Measurements from ENCODE around the gene SF3B2. TPM values are rescaled to one million over a fixed set of nuclear protein-coding genes. Genes with fewer than 3 reads are reported as not detected.
"Not testable (repeated sequence)": the region's sequence is repeated elsewhere in the genome, so short reads cannot be mapped to it uniquely, and the experiment has no call there.

Gene SF3B2
- total RNA-seq, 2 experiments from 2014 or later, result 231 to 246 TPM

GRCh38 chr11:66078949-66079348, 26.8 kb downstream of the SF3B2 start:
- peaks cover 22% of the 10 kb centered on the region for H3K36me3 Mint-ChIP-seq
- POLR2A ChIA-PET, result interaction anchor here (0.6 kb wide), 1 partner anchor 40 kb away, joined by 4 read pairs; no protein-coding TSS in a partner anchor
- not testable (repeated sequence) for ATAC-seq (ENCODE audit: low read depth)

GRCh38 chr11:66080055-66080817, 28.1 kb downstream of the SF3B2 start:
- POLR2A ChIA-PET, result interaction anchor here (0.9 to 2.1 kb wide), 8 partner anchors 9 to 192 kb away, joined by 3 to 36 read pairs (median 5); partner anchors contain the start of genes FIBP, PACS1 and SF3B2
- Mint-ChIP-seq H3K27ac (peak overlapping the region; percentile 99), H3K36me3 (peaks cover 16% of the 10 kb centered on the region), H3K4me3 (peak overlapping the region; percentile 91), H3K4me1 (peaks cover 58% of the 10 kb centered on the region), H3K27me3 (no peaks in the 10 kb centered on the region), H3K9me3 (no peaks in the 10 kb centered on the region)
- peak; percentile 35 for ATAC-seq (ENCODE audit: low read depth)
- DNase-seq, result no peak

More at GRCh38 chr11:66078949-66079348, 26.8 kb downstream of the SF3B2 start:
- not testable (repeated sequence) for DNase-seq, H3K27me3 Mint-ChIP-seq, H3K9me3 Mint-ChIP-seq, H3K27ac Mint-ChIP-seq, H3K4me3 Mint-ChIP-seq
- H3K4me1 Mint-ChIP-seq, result peaks cover 58% of the 10 kb centered on the region

GRCh38 chr11:66081505-66081904, 29.3 kb downstream of the SF3B2 start:
- Mint-ChIP-seq H3K9me3 (no peaks in the 10 kb centered on the region), H3K36me3 (peaks cover 15% of the 10 kb centered on the region), H3K4me1 (peaks cover 57% of the 10 kb centered on the region), H3K4me3 (peak overlapping the region; percentile 91), H3K27ac (peak overlapping the region; percentile 99), H3K27me3 (no peaks in the 10 kb centered on the region)
- peak; percentile 97 for ATAC-seq (ENCODE audit: low read depth)
- peak; percentile 63 for DNase-seq
- POLR2A ChIA-PET, result interaction anchor here (0.5 to 2.1 kb wide), 11 partner anchors 10 to 581 kb away, joined by 3 to 36 read pairs (median 5); partner anchors contain the start of genes FIBP, PACS1 and SF3B2

- Mint-ChIP-seq H3K27ac (no peak overlapping the region), H3K27me3 (no peaks in the 10 kb centered on the region), H3K4me3 (no peak overlapping the region), H3K9me3 (no peaks in the 10 kb centered on the region), H3K36me3 (peaks cover 7% of the 10 kb centered on the region), H3K4me1 (peaks cover 56% of the 10 kb centered on the region)
- POLR2A ChIA-PET, result interaction anchor here (1.0 kb wide), 1 partner anchor 43 kb away, joined by 3 read pairs; no protein-coding TSS in a partner anchor
- ATAC-seq (ENCODE audit: low read depth) (no peak), DNase-seq (no peak)
Measured at GRCh38 chr11:66082946-66083698, 31.0 kb downstream of the SF3B2 start.

- peak overlapping the region; percentile 47 for H3K27ac Mint-ChIP-seq
- DNase-seq, result no peak
- no peak for ATAC-seq (ENCODE audit: low read depth)
- H3K27me3 Mint-ChIP-seq, result no peaks in the 10 kb centered on the region
- POLR2A ChIA-PET, result no interaction called here
- no peak overlapping the region for H3K4me3 Mint-ChIP-seq
- H3K36me3 Mint-ChIP-seq, result peaks cover 5% of the 10 kb centered on the region
- peaks cover 52% of the 10 kb centered on the region for H3K4me1 Mint-ChIP-seq
- no peaks in the 10 kb centered on the region for H3K9me3 Mint-ChIP-seq
Measured at GRCh38 chr11:66083767-66084166, 31.6 kb downstream of the SF3B2 start.

- no peaks in the 10 kb centered on the region for H3K27me3 Mint-ChIP-seq
- H3K36me3 Mint-ChIP-seq, result peaks cover 10% of the 10 kb centered on the region
- no peak overlapping the region for H3K27ac Mint-ChIP-seq
- H3K4me3 Mint-ChIP-seq, result no peak overlapping the region
- H3K9me3 Mint-ChIP-seq, result no peaks in the 10 kb centered on the region
- peaks cover 44% of the 10 kb centered on the region for H3K4me1 Mint-ChIP-seq
- ATAC-seq (ENCODE audit: low read depth) (no peak), DNase-seq (no peak)
- POLR2A ChIA-PET, result interaction anchor here (0.6 to 1.5 kb wide), 3 partner anchors 11 to 44 kb away, joined by 3 to 5 read pairs (median 3); no protein-coding TSS in a partner anchor
Measured at GRCh38 chr11:66084821-66085475, 32.8 kb downstream of the SF3B2 start.

- Mint-ChIP-seq H3K27me3 (no peaks in the 10 kb centered on the region), H3K9me3 (no peaks in the 10 kb centered on the region), H3K4me1 (peaks cover 23% of the 10 kb centered on the region), H3K36me3 (peaks cover 24% of the 10 kb centered on the region), H3K27ac (no peak overlapping the region), H3K4me3 (no peak overlapping the region)
- no peak for ATAC-seq (ENCODE audit: low read depth)
- POLR2A ChIA-PET, result no interaction called here
- DNase-seq, result no peak
Measured at GRCh38 chr11:66087148-66087908, 35.2 kb downstream of the SF3B2 start.

GRCh38 chr11:66089067-66089466, 36.9 kb downstream of the SF3B2 start:
- H3K9me3 Mint-ChIP-seq, result no peaks in the 10 kb centered on the region
- DNase-seq (no peak), ATAC-seq (ENCODE audit: low read depth) (no peak)
- POLR2A ChIA-PET, result interaction anchor here (0.8 kb wide), 1 partner anchor 37 kb away, joined by 3 read pairs; the partner anchor contains the start of gene SF3B2
- H3K4me3 Mint-ChIP-seq, result no peak overlapping the region
- no peaks in the 10 kb centered on the region for H3K27me3 Mint-ChIP-seq
- peaks cover 13% of the 10 kb centered on the region for H3K4me1 Mint-ChIP-seq
- H3K36me3 Mint-ChIP-seq, result peaks cover 28% of the 10 kb centered on the region
- no peak overlapping the region for H3K27ac Mint-ChIP-seq

- DNase-seq, result no peak
- Mint-ChIP-seq H3K27ac (no peak overlapping the region), H3K27me3 (no peaks in the 10 kb centered on the region), H3K9me3 (no peaks in the 10 kb centered on the region), H3K4me1 (peaks cover 8% of the 10 kb centered on the region), H3K36me3 (peaks cover 28% of the 10 kb centered on the region), H3K4me3 (no peak overlapping the region)
- ATAC-seq (ENCODE audit: low read depth), result no peak
- POLR2A ChIA-PET, result interaction anchor here (0.7 kb wide), 1 partner anchor 88 kb away, joined by 4 read pairs; the partner anchor contains the start of gene EIF1AD
Measured at GRCh38 chr11:66090288-66090687, 38.1 kb downstream of the SF3B2 start.

- H3K27me3 Mint-ChIP-seq; POLR2A ChIA-PET; ATAC-seq (ENCODE audit: low read depth); H3K4me3 Mint-ChIP-seq; H3K9me3 Mint-ChIP-seq; H3K27ac Mint-ChIP-seq; DNase-seq: not testable (repeated sequence)
- Mint-ChIP-seq H3K36me3 (peaks cover 30% of the 10 kb centered on the region), H3K4me1 (peaks cover 11% of the 10 kb centered on the region)
Measured at GRCh38 chr11:66092125-66092524, 40.0 kb downstream of the SF3B2 start.

- H3K4me3 Mint-ChIP-seq; DNase-seq; H3K27ac Mint-ChIP-seq; H3K27me3 Mint-ChIP-seq; ATAC-seq (ENCODE audit: low read depth); H3K9me3 Mint-ChIP-seq: not testable (repeated sequence)
- H3K4me1 Mint-ChIP-seq, result peaks cover 36% of the 10 kb centered on the region
- H3K36me3 Mint-ChIP-seq, result peaks cover 18% of the 10 kb centered on the region
- POLR2A ChIA-PET, result interaction anchor here (2.7 to 5.8 kb wide), 2 partner anchors 16 to 28 kb away, joined by 18 to 31 read pairs; partner anchors contain the start of gene PACS1
Measured at GRCh38 chr11:66099746-66100145, 47.6 kb downstream of the SF3B2 start.

Measured in activated naive CD8-positive, alpha-beta T cell treated with anti-CD3 and anti-CD28 coated beads, Interleukin-2, amount 10 ng/mL, durations not matched to agents 7 days and 5 days (primary cell).